Body of pancreas (tissue), 4 donors: ENCODE data around the gene FLT1. TPM values are rescaled to one million over a fixed set of nuclear protein-coding genes. Genes with fewer than 3 reads are reported as not detected.
A peak's percentile ranks its signal among the peaks of the same experiment; 100 is the strongest.

ENCODE experiments used
- ATAC-seq: fragments of 150-250 bp; one replicate; pipeline ENCODE4 v1.9.1; 2016
- DNase-seq, 4 donors: peaks; one replicate each; pipeline ENCODE4 v3.0.0-alpha.2; 2019
- H3K27ac ChIP-seq, 4 donors: fragments of 200-600 bp; sonication (generic); 1 replicate in 3 of 4; 2 replicates in 1 of 4; pipeline versions ENCODE4 v1.5.1 to v1.6.1; 2016 to 2019; ENCODE audit warnings: mild to moderate bottlenecking in 1 of 4, mixed read lengths in 1 of 4, moderate library complexity in 1 of 4
- H3K27me3 ChIP-seq, 2 donors: fragments of 200-600 bp; sonication (generic); one replicate each; pipeline ENCODE4 v1.6.0; 2016; ENCODE audit warnings: mild to moderate bottlenecking in 1 of 2
- H3K36me3 ChIP-seq, 2 donors: fragments of 200-600 bp; sonication (generic); replicated peaks in 1 of 2; 2 replicates each; pipeline ENCODE4 v1.5.1; 2016; ENCODE audit warnings: low read depth in 2 of 2; ENCODE audit not compliant: insufficient read depth in 1 of 2
- H3K4me1 ChIP-seq: fragments of 200-600 bp; sonication (generic); one replicate; pipeline ENCODE4 v1.6.0; 2016
- H3K4me3 ChIP-seq, 2 donors: fragments of 200-600 bp; sonication (generic); 1 replicate in 1 of 2; 2 replicates in 1 of 2; pipeline ENCODE4 v1.5.1; 2016 to 2019
- H3K9me3 ChIP-seq, 3 donors: fragments of 200-600 bp; sonication (generic); 1 replicate in 2 of 3; 2 replicates in 1 of 3; pipeline ENCODE4 v1.5.1; 2016
- POLR2A ChIP-seq, 3 donors: fragments of 450-650 bp; IDR thresholded peaks; one replicate each; pipeline ENCODE4 v1.6.1; 2016; ENCODE audit warnings: antibody characterized with exemption in 3 of 3, mild to moderate bottlenecking in 2 of 3
- WGBS, 2 donors: methylation state at CpG; one replicate each; pipeline ENCODE4 v1.1.5; 2017; 5-methylcytosine and 5-hydroxymethylcytosine counted together
- intact Hi-C: fragments of 100-400 bp; cut with DNase I; formaldehyde crosslinking; loops from one replicate; pipeline ENCODE4 v1.15.1; 2023
- total RNA-seq, 2 donors: library from RNA; depleted of rRNA; stranded (reverse); fragments of >200 nt; gene quantifications; one replicate each; pipeline ENCODE4 v1.1.0, GENCODE V29; 2016
- TF ChIP-seq, protein P1 (sequence below), 7 experiments: fragments of 450-650 bp in 4 of 7; fragments of 200-600 bp in 3 of 7; sonication (generic) in 3 of 7; IDR thresholded peaks; one replicate each; pipeline ENCODE4 v1.5.1; 2016 to 2019; ENCODE audit warnings: antibody characterized with exemption in 7 of 7

Gene FLT1
- total RNA-seq, 2 donors from 2014 or later: 15.3 to 20.4 TPM

DNA sequence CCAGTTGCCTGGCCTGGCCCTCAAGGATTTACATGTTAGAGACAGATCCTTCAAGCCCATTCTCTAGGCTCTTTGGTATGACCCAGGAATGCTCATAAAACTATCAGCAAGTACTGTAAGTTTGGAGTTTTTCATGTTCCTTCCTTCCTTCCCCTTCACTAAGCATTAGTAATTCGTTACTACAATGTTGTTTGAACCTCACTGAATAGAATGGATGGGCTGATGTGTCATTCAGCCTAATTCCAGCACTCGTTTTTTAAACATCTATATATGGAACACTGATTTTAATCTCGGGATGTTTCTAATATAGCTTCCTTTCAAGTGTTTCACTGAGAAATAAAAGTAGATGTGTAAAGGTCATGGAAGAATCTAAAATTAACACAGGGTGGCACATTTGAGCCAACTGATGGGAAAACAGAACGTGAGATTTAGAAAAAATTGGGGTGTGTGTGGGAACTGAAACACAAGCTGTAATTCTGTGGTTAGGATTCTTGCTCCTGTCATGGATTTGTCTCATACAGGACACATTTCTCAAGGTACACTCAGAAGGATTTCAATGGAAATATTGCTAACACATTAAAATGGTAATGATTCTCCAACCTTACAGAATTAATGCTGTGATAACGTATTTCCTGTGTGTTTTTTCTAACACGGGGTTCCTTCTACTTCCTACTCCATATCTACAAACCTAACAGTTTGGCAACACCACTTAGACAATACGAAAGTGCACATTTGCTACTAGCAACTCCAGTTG, 93.4 kb downstream of the FLT1 start:
- Histone ChIP-seq H3K27ac (no peak overlapping the region), H3K4me1 (no peaks in the 10 kb centered on the region), H3K27me3 (no peaks in the 10 kb centered on the region), H3K9me3 (no peaks in the 10 kb centered on the region), H3K36me3 (no peaks in the 10 kb centered on the region), H3K4me3 (no peak overlapping the region)
- intact Hi-C loops: no loop called here
- TF ChIP-seq POLR2A (IDR thresholded peaks at IDR 0.05): no peak
- TF ChIP-seq, protein P1, sequence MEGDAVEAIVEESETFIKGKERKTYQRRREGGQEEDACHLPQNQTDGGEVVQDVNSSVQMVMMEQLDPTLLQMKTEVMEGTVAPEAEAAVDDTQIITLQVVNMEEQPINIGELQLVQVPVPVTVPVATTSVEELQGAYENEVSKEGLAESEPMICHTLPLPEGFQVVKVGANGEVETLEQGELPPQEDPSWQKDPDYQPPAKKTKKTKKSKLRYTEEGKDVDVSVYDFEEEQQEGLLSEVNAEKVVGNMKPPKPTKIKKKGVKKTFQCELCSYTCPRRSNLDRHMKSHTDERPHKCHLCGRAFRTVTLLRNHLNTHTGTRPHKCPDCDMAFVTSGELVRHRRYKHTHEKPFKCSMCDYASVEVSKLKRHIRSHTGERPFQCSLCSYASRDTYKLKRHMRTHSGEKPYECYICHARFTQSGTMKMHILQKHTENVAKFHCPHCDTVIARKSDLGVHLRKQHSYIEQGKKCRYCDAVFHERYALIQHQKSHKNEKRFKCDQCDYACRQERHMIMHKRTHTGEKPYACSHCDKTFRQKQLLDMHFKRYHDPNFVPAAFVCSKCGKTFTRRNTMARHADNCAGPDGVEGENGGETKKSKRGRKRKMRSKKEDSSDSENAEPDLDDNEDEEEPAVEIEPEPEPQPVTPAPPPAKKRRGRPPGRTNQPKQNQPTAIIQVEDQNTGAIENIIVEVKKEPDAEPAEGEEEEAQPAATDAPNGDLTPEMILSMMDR (IDR thresholded peaks at IDR 0.05): no peak
- DNase-seq: no peak
- ATAC-seq: no peak
- WGBS, 2 donors: 36 to 42% methylated on average over 7 of the region's 7 CpGs

DNA sequence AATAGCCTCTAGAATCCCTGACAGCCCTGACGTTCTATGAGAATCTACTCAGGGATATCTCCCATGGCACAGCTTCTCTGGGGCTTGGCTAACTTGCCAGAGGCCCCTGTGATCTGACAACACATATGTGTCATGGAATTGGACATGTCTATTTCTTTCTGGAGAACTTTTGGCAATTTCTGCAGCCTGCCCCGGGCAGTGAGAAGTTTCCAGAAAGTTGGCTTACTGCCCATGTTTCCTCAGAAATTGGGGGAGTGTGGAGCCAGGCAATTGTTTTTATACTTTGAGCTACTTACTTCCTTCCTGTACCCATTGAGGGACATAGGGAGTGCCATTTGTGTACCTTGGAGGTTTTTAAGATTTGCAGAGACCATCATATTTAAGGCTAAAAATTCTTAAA, 98.9 kb downstream of the FLT1 start:
- no peak for DNase-seq
- no peak for ATAC-seq
- TF ChIP-seq POLR2A (IDR thresholded peaks at IDR 0.05): no peak
- TF ChIP-seq, protein P1 (IDR thresholded peaks at IDR 0.05): no peak
- H3K27me3 ChIP-seq: no peaks in the 10 kb centered on the region
- 20 to 50% methylated on average over 2 of the region's 2 CpGs for WGBS, 2 donors
- H3K9me3 ChIP-seq: no peaks in the 10 kb centered on the region
- no peak overlapping the region for H3K27ac ChIP-seq
- H3K36me3 ChIP-seq: no peaks in the 10 kb centered on the region
- intact Hi-C loops: no loop called here
- no peaks in the 10 kb centered on the region for H3K4me1 ChIP-seq
- H3K4me3 ChIP-seq: no peak overlapping the region

DNA sequence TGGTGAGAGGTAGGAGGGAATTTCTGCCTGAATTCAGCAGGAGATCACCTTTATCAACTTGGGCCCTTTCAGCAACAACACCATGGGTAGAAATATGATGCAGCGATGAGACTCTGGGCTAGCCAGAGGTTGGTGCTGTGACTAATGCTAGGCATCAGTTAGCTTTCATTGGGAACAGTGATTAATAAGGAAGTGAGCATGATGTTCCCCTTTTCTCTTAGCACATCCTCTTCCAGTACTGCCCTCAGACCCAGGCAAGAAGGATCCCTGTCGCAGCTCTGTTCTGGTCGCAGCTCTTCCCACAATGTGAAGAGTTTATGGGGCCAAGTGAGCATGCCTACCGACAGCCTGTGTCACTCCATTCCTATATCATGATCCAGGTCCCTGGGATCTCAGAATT, 100.5 kb downstream of the FLT1 start:
- no peaks in the 10 kb centered on the region for H3K4me1 ChIP-seq
- no peaks in the 10 kb centered on the region for H3K9me3 ChIP-seq
- 60 to 86% methylated on average over 4 of the region's 4 CpGs for WGBS, 2 donors
- no peak overlapping the region for H3K4me3 ChIP-seq
- peak in 1 of 4 donors; percentile 8 for DNase-seq
- intact Hi-C loops: no loop called here
- no peak for TF ChIP-seq POLR2A (IDR thresholded peaks at IDR 0.05)
- TF ChIP-seq, protein P1 (IDR thresholded peaks at IDR 0.05): no peak
- no peaks in the 10 kb centered on the region for H3K36me3 ChIP-seq
- no peak overlapping the region for H3K27ac ChIP-seq
- no peaks in the 10 kb centered on the region for H3K27me3 ChIP-seq
- ATAC-seq: no peak

DNA sequence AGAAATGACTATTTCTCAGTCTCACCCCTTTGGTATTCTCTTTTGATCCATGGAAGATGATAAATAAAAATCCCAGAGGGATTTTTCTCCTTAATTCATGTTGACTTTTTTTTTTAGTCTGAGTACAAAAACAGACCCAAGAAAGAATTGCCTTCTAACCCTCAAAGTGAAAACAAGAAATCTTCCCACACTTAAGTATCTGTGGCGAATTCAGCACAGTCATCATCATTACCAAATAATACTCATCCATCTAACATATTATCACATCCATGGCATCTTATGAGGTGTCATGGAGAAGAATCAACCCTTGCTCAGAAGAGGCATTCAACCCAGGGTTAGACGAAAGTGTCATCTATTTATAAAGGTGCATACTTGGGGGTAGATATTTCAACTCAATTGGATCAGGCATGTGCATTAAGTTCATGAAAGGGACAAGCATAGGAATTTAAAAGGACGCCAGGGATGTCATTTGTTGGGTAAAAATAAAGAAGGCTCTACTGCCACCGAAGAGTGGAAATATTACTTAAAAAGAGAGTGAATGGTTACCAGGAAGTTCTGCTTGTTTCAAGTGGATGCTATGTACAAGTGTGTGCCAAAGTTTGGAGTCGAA, 101.9 kb downstream of the FLT1 start:
- TF ChIP-seq, protein P1 (IDR thresholded peaks at IDR 0.05): no peak
- no peak for TF ChIP-seq POLR2A (IDR thresholded peaks at IDR 0.05)
- H3K4me1 ChIP-seq: no peaks in the 10 kb centered on the region
- no peaks in the 10 kb centered on the region for H3K36me3 ChIP-seq
- DNase-seq (no peak), ATAC-seq (no peak)
- intact Hi-C loops: no loop called here
- H3K9me3 ChIP-seq: no peaks in the 10 kb centered on the region
- H3K4me3 ChIP-seq: no peak overlapping the region
- H3K27me3 ChIP-seq: no peaks in the 10 kb centered on the region
- no peak overlapping the region for H3K27ac ChIP-seq
- 64 to 71% methylated on average over 5 of the region's 5 CpGs for whole genome bisulfite sequencing, 2 donors
